ENCODE results near the gene TNFSF13. TPM values are rescaled to one million over a fixed set of nuclear protein-coding genes. Genes with fewer than 3 reads are reported as not detected.

Gene TNFSF13
- total and polyA plus RNA-seq, 12 donors: 1.00 to 75.2 (median 40.0) TPM

DNA sequence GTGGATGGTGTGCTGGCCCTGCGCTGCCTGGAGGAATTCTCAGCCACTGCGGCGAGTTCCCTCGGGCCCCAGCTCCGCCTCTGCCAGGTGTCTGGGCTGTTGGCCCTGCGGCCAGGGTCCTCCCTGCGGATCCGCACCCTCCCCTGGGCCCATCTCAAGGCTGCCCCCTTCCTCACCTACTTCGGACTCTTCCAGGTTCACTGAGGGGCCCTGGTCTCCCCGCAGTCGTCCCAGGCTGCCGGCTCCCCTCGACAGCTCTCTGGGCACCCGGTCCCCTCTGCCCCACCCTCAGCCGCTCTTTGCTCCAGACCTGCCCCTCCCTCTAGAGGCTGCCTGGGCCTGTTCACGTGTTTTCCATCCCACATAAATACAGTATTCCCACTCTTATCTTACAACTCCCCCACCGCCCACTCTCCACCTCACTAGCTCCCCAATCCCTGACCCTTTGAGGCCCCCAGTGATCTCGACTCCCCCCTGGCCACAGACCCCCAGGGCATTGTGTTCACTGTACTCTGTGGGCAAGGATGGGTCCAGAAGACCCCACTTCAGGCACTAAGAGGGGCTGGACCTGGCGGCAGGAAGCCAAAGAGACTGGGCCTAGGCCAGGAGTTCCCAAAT is 1.3 kb upstream of the TNFSF13 start:
- TF ChIP-seq, protein P1, sequence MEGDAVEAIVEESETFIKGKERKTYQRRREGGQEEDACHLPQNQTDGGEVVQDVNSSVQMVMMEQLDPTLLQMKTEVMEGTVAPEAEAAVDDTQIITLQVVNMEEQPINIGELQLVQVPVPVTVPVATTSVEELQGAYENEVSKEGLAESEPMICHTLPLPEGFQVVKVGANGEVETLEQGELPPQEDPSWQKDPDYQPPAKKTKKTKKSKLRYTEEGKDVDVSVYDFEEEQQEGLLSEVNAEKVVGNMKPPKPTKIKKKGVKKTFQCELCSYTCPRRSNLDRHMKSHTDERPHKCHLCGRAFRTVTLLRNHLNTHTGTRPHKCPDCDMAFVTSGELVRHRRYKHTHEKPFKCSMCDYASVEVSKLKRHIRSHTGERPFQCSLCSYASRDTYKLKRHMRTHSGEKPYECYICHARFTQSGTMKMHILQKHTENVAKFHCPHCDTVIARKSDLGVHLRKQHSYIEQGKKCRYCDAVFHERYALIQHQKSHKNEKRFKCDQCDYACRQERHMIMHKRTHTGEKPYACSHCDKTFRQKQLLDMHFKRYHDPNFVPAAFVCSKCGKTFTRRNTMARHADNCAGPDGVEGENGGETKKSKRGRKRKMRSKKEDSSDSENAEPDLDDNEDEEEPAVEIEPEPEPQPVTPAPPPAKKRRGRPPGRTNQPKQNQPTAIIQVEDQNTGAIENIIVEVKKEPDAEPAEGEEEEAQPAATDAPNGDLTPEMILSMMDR (IDR thresholded peaks at IDR 0.05): no peak
- no peak for TF ChIP-seq POLR2A (IDR thresholded peaks at IDR 0.05)
- H3K4me3 ChIP-seq: no peak overlapping the region
- H3K4me1 ChIP-seq (replicated peaks in 1 of 2): peaks cover 23 to 39% of the 10 kb centered on the region in 2 donors
- WGBS, 4 donors: 67 to 71% (median 69%) methylated on average over 19 of the region's 19 CpGs
- H3K9me3 ChIP-seq (replicated peaks in 1 of 3): no peaks in the 10 kb centered on the region
- H3K27me3 ChIP-seq: no peaks in the 10 kb centered on the region
- intact Hi-C loops (cut with DNase I): loop anchor here in 1 of 2 donors (10.0 kb wide), 1 partner anchor 202 kb away; the partner anchor contains the start of genes KCTD11 and TMEM95
- no peak for DNase-seq
- no peaks in the 10 kb centered on the region for H3K36me3 ChIP-seq (replicated peaks in 1 of 2)
- peak overlapping the region; percentile 83 to 97 (median 92) for H3K27ac ChIP-seq

DNA sequence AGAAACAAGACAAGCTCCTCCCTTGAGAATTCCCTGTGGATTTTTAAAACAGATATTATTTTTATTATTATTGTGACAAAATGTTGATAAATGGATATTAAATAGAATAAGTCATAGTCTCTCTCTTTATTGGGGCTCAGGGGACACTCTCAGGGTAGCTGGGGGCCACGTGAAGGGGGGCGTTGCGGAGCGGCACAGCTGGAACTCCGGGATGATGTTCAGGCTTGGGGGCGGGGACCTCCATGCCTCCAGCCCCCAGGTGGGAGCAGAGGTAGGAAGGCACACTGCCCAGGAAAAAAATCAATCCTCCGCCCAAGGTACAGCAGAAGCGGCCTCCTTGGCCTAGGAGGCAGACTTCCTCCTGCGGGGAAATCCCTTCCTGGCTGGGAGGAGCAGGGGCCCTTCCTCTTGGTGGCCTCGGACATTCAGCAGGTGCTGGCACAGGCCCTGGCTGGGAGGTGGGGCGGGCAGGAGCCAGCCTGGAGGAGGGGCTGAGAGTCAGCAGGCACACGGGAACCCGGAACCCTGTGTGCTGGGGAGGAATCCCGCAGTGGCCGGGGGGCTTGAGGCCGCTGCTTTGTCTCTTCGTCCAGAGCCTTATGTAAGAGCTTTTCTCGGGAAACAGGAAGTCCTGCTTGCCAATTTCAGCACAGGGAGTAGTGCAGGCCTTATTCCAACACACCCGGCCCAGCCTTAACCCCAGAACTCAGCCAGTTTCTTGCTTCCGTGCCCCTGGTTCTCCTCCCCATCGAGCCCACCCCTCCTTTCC is 591 bp upstream of the TNFSF13 start:
- Histone ChIP-seq H3K27me3 (no peaks in the 10 kb centered on the region), H3K9me3 (replicated peaks in 1 of 3) (no peaks in the 10 kb centered on the region), H3K4me1 (replicated peaks in 1 of 2) (peaks cover 30 to 46% of the 10 kb centered on the region in 2 donors), H3K27ac (peak overlapping the region; percentile 83 to 97 (median 92)), H3K4me3 (peak overlapping the region in 2 of 4 donors; percentile 2 to 69), H3K36me3 (replicated peaks in 1 of 2) (no peaks in the 10 kb centered on the region)
- intact Hi-C loops (cut with DNase I): loop anchor here in 1 of 2 donors (10.0 kb wide), 1 partner anchor 203 kb away; the partner anchor contains the start of genes KCTD11 and TMEM95
- 4 to 10% (median 7%) methylated on average over 16 to 21 of the region's 21 CpGs for WGBS, 4 donors
- DNase-seq: peak; percentile 88 to 95 (median 93)
- TF ChIP-seq POLR2A (IDR thresholded peaks at IDR 0.05): peak; percentile 54 to 82
- TF ChIP-seq, protein P1 (IDR thresholded peaks at IDR 0.05): no peak

DNA sequence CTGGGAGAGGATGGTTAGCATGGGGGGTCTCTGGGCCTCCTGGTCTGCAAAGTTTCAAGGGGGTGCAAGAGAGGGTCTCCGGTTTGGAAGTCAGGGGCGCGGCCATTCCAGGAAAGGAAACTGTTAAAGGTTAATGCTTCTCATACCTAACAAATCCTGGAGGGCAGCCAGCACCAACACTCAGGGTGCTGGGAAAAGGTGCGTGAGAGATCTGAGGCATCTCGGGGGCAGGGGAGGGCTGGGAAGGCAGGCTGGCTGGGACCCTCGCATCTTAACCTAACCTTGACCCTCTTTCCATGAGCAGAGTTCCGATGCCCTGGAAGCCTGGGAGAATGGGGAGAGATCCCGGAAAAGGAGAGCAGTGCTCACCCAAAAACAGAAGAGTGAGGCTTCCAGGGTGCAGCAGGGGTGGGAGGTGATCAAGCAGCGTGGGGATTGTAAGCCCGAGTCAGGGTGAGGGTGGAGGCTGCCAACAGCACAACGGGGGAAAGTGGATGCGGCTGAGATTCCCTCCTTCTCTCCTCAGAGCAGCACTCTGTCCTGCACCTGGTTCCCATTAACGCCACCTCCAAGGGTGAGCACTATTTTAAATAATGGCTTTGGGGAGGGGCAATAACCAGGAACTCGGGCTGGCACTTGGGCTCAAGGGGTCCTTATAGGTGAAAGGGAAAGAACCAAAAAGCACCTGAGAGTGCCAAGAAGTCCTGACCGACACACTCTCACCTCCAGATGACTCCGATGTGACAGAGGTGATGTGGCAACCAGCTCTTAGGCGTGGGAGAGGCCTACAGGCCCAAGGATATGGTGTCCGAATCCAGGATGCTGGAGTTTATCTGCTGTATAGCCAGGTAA is 996 bp downstream of the TNFSF13 start:
- no peak for TF ChIP-seq POLR2A (IDR thresholded peaks at IDR 0.05)
- TF ChIP-seq, protein P1 (IDR thresholded peaks at IDR 0.05): no peak
- 49 to 58% (median 55%) methylated on average over 15 to 18 of the region's 18 CpGs for WGBS, 4 donors
- peaks cover 35 to 58% of the 10 kb centered on the region in 2 donors for H3K4me1 ChIP-seq (replicated peaks in 1 of 2)

More for the DNA sequence above, 996 bp downstream of the TNFSF13 start:
- Histone ChIP-seq H3K27ac (peak overlapping the region; percentile 83 to 97 (median 92)), H3K9me3 (replicated peaks in 1 of 3) (no peaks in the 10 kb centered on the region), H3K36me3 (replicated peaks in 1 of 2) (peaks cover 0 to 8% of the 10 kb centered on the region in 2 donors), H3K4me3 (peak overlapping the region in 2 of 4 donors; percentile 64 to 69), H3K27me3 (no peaks in the 10 kb centered on the region)
- intact Hi-C loops (cut with DNase I): loop anchor here (2.0 to 10.0 kb wide), 4 partner anchors 42 to 205 kb away; partner anchors contain the start of genes KCTD11 (in 2 of the 2), TMEM95 (in 2 of the 2), FGF11 (in 1 of the 2) and TMEM102 (in 1 of the 2)
- DNase-seq: peak in 2 of 7 donors; percentile 37 to 44
